ENCODE measurements around the gene NUDT15.

Gene NUDT15

DNA sequence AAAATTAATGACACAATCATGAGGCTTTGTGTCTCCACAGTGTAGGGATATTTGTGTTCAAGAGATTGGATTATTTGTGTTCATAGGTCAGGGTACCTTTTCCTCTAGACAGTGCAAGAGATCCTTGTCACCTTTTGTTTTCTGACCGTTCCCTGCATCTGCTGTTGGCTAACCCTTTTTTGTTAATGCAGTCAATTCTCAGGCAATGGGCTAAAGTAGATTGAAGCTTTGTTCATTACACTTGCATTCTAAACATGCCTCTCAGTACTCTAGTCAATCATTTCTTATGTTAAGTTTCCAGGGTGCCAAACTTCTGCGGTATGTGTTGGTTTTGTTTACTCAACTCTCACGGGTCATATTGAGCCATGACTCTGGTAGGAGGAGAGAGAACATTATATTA, 59.1 kb downstream of the NUDT15 start:
- DNase-seq (ENCODE audit: low read depth), result no peak
- TF ChIP-seq CTCF (IDR thresholded peaks at IDR 0.05; ENCODE audit: low read length, missing control alignments), result no peak
- H3K4me3 ChIP-seq (replicated peaks; ENCODE audit: low read depth, low read length), result no peak overlapping the region
